Measurements from ENCODE around the gene TPCN1. TPM values are rescaled to one million over a fixed set of nuclear protein-coding genes. Genes with fewer than 3 reads are reported as not detected.

The TPCN1 gene
- total and polyA plus RNA-seq, 2 of the 13 experiments (the other 11 are each of a cell fraction or from before 2014, with no cell fraction given) = 8.0 to 26.8 TPM

- no peak for TF ChIP-seq ZBTB20 (CRISPR knock-in tag; IDR thresholded peaks at IDR 0.05; ENCODE audit: borderline replicate concordance, low read depth)
- TF ChIP-seq BCL3 (CRISPR knock-in tag; IDR thresholded peaks at IDR 0.05) = no peak
- TF ChIP-seq MTA3 (CRISPR knock-in tag; IDR thresholded peaks at IDR 0.05) = no peak
- TF ChIP-seq RNF2 (conservative IDR thresholded peaks at IDR 0.05; ENCODE audit: low read depth) = 0 out of 2 replicates have a peak, but pooled peaks have one; percentile 28
- TF ChIP-seq ZNF383 (CRISPR knock-in tag; IDR thresholded peaks at IDR 0.05; ENCODE audit: borderline replicate concordance) = no peak
- no peak for TF ChIP-seq ZNF256 (CRISPR knock-in tag; conservative IDR thresholded peaks at IDR 0.05)
- peak; percentile 95 for TF ChIP-seq ZNF317 (CRISPR knock-in tag; IDR thresholded peaks at IDR 0.05)
- peak; percentile 48 for TF ChIP-seq CEBPG (CRISPR knock-in tag; IDR thresholded peaks at IDR 0.05)
- TF ChIP-seq TBX2 (CRISPR knock-in tag; IDR thresholded peaks at IDR 0.05; ENCODE audit: borderline replicate concordance) = peak; percentile 55; the same call in 1 of the 2 replicates
- TF ChIP-seq FOSL2 (CRISPR knock-in tag; IDR thresholded peaks at IDR 0.05) = peak; percentile 68
- no peak for TF ChIP-seq KLF9 (CRISPR knock-in tag; IDR thresholded peaks at IDR 0.05; ENCODE audit: low read depth)
- 0 out of 2 replicates have a peak, but pooled peaks have one; percentile 35 for TF ChIP-seq DRAP1 (CRISPR knock-in tag; IDR thresholded peaks at IDR 0.05)
- TF ChIP-seq ZHX2 (IDR thresholded peaks at IDR 0.05; ENCODE audit: low read depth) = no peak
- TF ChIP-seq ZHX2 (CRISPR knock-in tag; IDR thresholded peaks at IDR 0.05; ENCODE audit: borderline replicate concordance) = no peak
- no peak for TF ChIP-seq ELF1 (CRISPR knock-in tag; IDR thresholded peaks at IDR 0.05)
- TF ChIP-seq YEATS2 (CRISPR knock-in tag; IDR thresholded peaks at IDR 0.05; ENCODE audit: borderline replicate concordance) = no peak
- TF ChIP-seq ZNF543 (CRISPR knock-in tag; IDR thresholded peaks at IDR 0.05) = no peak
- no peak for TF ChIP-seq ZHX1 (CRISPR knock-in tag; IDR thresholded peaks at IDR 0.05; ENCODE audit: low read depth)
- TF ChIP-seq ZNF788 (CRISPR knock-in tag; IDR thresholded peaks at IDR 0.05; ENCODE audit: borderline replicate concordance) = no peak
- no peak for TF ChIP-seq ZFP36L1 (CRISPR knock-in tag; IDR thresholded peaks at IDR 0.05)
These were observed 9.3 kb downstream of the TPCN1 start (continued) for GRCh38 chr12:113230315-113231234.
